Measurements from ENCODE around the gene PIH1D1.

PIH1D1 gene

GRCh38 chr19:49425922-49426592 lies 25.6 kb downstream of the PIH1D1 start (continued):
- TF ChIP-seq ZBTB8A (tag by site-specific recombination; IDR thresholded peaks at IDR 0.05): no peak

GRCh38 chr19:49425178-49425577 lies 26.4 kb downstream of the PIH1D1 start, which contains the start of gene GFY:
Gene GFY (plus strand): TSS chr19:49425388. CDS start chr19:49426431, 1,043 bp downstream.
- no peaks in the 10 kb centered on the region for H3K36me3 ChIP-seq (ENCODE audit: control insufficient read depth in 2 of 2, insufficient read depth in 1 of 2, low read length in 2 of 2)
- no peak for TF ChIP-seq ZNF175 (tag by site-specific recombination; IDR thresholded peaks at IDR 0.05)
- TF ChIP-seq ZEB2 (tag by site-specific recombination; IDR thresholded peaks at IDR 0.05): peak; percentile 25; the same call in 1 of the 2 replicates
- 0 out of 2 replicates have a peak, but pooled peaks have one; percentile 9 for TF ChIP-seq ZBTB17 (tag by site-specific recombination; IDR thresholded peaks at IDR 0.05)
- TF ChIP-seq ZNF311 (tag by site-specific recombination; IDR thresholded peaks at IDR 0.05; ENCODE audit: borderline replicate concordance): no peak
- TF ChIP-seq PRDM4 (tag by site-specific recombination; IDR thresholded peaks at IDR 0.05): no peak
- no peak for TF ChIP-seq ZNF423 (tag by site-specific recombination; IDR thresholded peaks at IDR 0.05)
- no peak for TF ChIP-seq PRDM1 (tag by site-specific recombination; IDR thresholded peaks at IDR 0.05)
- no peak for TF ChIP-seq ZNF621 (tag by site-specific recombination; IDR thresholded peaks at IDR 0.05)
- no peak for TF ChIP-seq KLF10 (tag by site-specific recombination; IDR thresholded peaks at IDR 0.05)
- no peak within 1 kb of the TSS for H3K27ac ChIP-seq (ENCODE audit: extremely low read depth, low read depth, low read length)
- H3K4me1 ChIP-seq (ENCODE audit: control insufficient read depth, insufficient read depth, low read length): peaks cover 5% of the 10 kb centered on the region
- CTCF ChIA-PET: interaction anchor here (0.6 to 3.8 kb wide), 4 partner anchors 10 to 1159 kb away, joined by 3 to 33 read pairs (median 5); no protein-coding TSS in a partner anchor
- no peaks in the 10 kb centered on the region for H3K9me3 ChIP-seq (ENCODE audit: control insufficient read depth, insufficient read depth, low read depth, low read length)
- POLR2A ChIA-PET: interaction anchor here (1.6 kb wide), 1 partner anchor 11 kb away, joined by 4 read pairs; no protein-coding TSS in a partner anchor
- no peak within 1 kb of the TSS for H3K4me3 ChIP-seq (ENCODE audit: low read depth, low read length)

GRCh38 chr19:49423985-49424303 lies 27.7 kb downstream of the PIH1D1 start:
- CTCF ChIA-PET: interaction anchor here (1.0 to 3.8 kb wide), 2 partner anchors 11 to 33 kb away, joined by 4 to 33 read pairs; no protein-coding TSS in a partner anchor
- no peaks in the 10 kb centered on the region for H3K9me3 ChIP-seq (ENCODE audit: control insufficient read depth, insufficient read depth, low read depth, low read length)
- no peak overlapping the region for H3K27ac ChIP-seq (ENCODE audit: extremely low read depth, low read depth, low read length)
- no peaks in the 10 kb centered on the region for H3K36me3 ChIP-seq (ENCODE audit: control insufficient read depth in 2 of 2, insufficient read depth in 1 of 2, low read length in 2 of 2)
- H3K4me1 ChIP-seq (ENCODE audit: control insufficient read depth, insufficient read depth, low read length): peaks cover 5% of the 10 kb centered on the region
- POLR2A ChIA-PET: no interaction called here
- H3K4me3 ChIP-seq (ENCODE audit: low read depth, low read length): no peak overlapping the region
- TF ChIP-seq PRDM1 (tag by site-specific recombination; IDR thresholded peaks at IDR 0.05): peak; percentile 2; the same call in 1 of the 2 replicates
- TF ChIP-seq ZNF544 (tag by site-specific recombination; IDR thresholded peaks at IDR 0.05): no peak
- no peak for TF ChIP-seq ZNF645 (tag by site-specific recombination; IDR thresholded peaks at IDR 0.05)
- TF ChIP-seq ZNF488 (tag by site-specific recombination; IDR thresholded peaks at IDR 0.05): no peak
- peak; percentile 45; the same call in 1 of the 2 replicates for TF ChIP-seq ZNF366 (tag by site-specific recombination; conservative IDR thresholded peaks at IDR 0.05)
- no peak for TF ChIP-seq ZNF19 (tag by site-specific recombination; IDR thresholded peaks at IDR 0.05; ENCODE audit: low read depth)
- TF ChIP-seq ZBTB8A (tag by site-specific recombination; IDR thresholded peaks at IDR 0.05): peak; percentile 47; the same call in 1 of the 2 replicates
- no peak for TF ChIP-seq ZBTB10 (tag by site-specific recombination; IDR thresholded peaks at IDR 0.05)
- no peak for TF ChIP-seq BCL6B (tag by site-specific recombination; IDR thresholded peaks at IDR 0.05)
- TF ChIP-seq ZFP41 (tag by site-specific recombination; IDR thresholded peaks at IDR 0.05; ENCODE audit: borderline replicate concordance): no peak
- no peak for TF ChIP-seq ZNF449 (tag by site-specific recombination; IDR thresholded peaks at IDR 0.05)
- TF ChIP-seq ZNF433 (tag by site-specific recombination; IDR thresholded peaks at IDR 0.05; ENCODE audit: low read depth): no peak
